ENCODE data around the gene PNPLA8.
A peak's percentile ranks its signal among the peaks of the same experiment; 100 is the strongest.
"Not testable (repeated sequence)": the region's sequence is repeated elsewhere in the genome, so short reads cannot be mapped to it uniquely, and the experiment has no call there.

The PNPLA8 gene

DNA sequence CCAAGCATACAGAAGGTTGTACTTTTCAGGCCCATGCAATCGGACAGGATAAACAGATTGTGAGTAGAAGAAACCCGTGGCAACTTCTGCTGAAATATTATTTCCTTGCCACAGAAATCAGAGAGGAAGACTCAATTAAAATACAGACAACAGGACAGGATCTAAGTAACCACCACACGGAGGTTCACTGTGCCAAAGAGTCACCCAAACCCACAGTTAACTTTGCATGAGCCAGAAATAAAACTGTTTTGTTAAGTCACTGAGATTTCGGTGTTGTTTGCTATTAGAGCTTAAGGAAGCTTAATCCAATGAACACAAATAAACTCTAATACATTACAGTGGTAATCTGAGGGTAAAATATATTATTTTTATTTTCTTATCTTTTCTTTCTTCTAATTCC is 14.0 kb downstream of the PNPLA8 start:
- H3K9me3 Mint-ChIP-seq, result no peaks in the 10 kb centered on the region
- DNase-seq (ENCODE audit: low spot score), result no peak
- no peaks in the 10 kb centered on the region for H3K27me3 Mint-ChIP-seq (ENCODE audit: low read depth)
- no peak overlapping the region for H3K27ac Mint-ChIP-seq
- no peaks in the 10 kb centered on the region for H3K4me1 Mint-ChIP-seq (ENCODE audit: low read depth)
- H3K36me3 Mint-ChIP-seq (ENCODE audit: low read depth), result peaks cover 27% of the 10 kb centered on the region
- no peak overlapping the region for H3K4me3 Mint-ChIP-seq

DNA sequence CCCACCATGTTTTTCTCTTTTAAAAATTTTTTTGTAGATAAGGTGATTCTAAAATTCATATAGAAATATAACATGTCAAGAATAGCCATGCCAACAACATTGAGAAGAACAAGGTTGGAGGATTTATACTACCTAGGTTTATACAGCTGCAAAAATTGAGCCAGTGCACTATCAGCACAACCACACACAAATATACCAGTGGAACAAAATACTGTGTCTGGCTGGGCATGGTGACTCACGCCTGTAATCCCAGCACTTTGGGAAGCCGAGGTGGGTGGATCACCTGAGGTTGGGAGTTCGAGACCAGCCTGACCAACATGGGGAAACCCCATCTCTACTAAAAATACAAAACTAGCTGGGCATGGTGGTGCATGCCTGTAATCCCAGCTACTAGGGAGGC is 21.4 kb downstream of the PNPLA8 start:
- not testable (repeated sequence) for H3K9me3 Mint-ChIP-seq; H3K27ac Mint-ChIP-seq; H3K4me1 Mint-ChIP-seq (ENCODE audit: low read depth); DNase-seq (ENCODE audit: low spot score); H3K4me3 Mint-ChIP-seq; H3K27me3 Mint-ChIP-seq (ENCODE audit: low read depth)
- peaks cover 22% of the 10 kb centered on the region for H3K36me3 Mint-ChIP-seq (ENCODE audit: low read depth)

DNA sequence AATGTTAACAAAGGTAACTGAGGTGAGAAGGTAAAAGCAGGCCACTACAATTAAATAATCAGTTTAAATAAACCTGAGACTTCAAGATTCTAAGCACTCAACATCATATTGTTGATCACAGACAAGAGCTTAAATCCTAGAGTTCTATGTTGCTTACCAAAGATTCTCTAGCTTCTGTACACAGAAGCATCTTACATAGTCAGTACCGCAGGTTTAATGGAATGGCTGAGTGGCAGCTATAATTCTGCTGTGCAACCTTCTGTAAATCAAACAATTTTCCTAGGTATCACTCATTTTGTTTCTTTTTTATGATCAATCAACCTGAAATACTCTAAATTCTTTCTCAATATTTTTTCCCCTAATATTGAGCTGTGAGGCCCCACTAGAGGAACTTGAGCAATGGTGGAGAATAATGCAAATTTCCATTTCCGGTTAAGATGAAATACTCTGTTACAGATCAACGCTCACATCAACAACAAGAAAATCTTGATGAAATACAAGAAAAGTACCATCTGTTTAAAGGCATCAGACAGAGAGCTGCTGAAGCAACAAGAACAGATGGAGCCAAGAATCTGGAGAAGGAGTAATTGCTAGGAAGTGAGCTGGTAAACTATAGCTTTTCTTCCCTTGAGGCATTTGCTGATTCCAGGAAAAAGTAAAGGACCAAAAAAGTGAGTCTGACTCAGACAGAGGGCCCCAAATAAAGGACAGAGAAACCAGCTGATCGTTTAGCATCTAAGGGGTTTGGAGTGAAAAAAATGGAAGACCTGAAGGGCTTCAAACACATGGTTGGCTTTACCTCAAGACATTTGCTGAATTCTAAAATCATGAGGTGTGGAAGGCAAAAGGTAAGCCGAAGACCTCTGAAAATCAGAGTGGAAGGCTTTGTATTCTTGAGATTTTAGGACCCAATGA is 22.6 kb downstream of the PNPLA8 start:
- Mint-ChIP-seq H3K36me3 (ENCODE audit: low read depth) (peaks cover 22% of the 10 kb centered on the region), H3K4me3 (no peak overlapping the region), H3K27me3 (ENCODE audit: low read depth) (no peaks in the 10 kb centered on the region), H3K4me1 (ENCODE audit: low read depth) (no peaks in the 10 kb centered on the region), H3K27ac (no peak overlapping the region), H3K9me3 (no peaks in the 10 kb centered on the region)
- DNase-seq (ENCODE audit: low spot score), result no peak

DNA sequence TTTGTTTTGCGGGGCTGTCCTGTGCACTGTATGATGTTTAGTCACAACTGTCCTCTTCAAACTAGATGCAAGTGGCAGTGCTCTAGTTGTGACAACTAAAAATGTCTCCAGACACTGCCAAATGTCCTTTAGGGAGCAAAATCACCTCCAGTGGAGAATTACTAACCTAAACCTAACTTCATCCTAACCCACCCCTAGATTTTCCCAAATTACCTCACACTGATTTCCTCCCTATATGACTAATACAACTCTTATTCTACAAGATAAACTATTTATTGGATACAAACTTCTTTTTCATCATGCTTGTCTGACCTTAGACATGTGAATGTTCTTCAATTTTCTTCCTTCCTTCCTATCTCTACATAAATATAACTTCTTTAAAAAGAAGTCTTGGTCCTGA is 26.4 kb downstream of the PNPLA8 start:
- DNase-seq (ENCODE audit: low spot score), result no peak
- no peaks in the 10 kb centered on the region for H3K4me1 Mint-ChIP-seq (ENCODE audit: low read depth)
- H3K9me3 Mint-ChIP-seq, result no peaks in the 10 kb centered on the region
- no peaks in the 10 kb centered on the region for H3K27me3 Mint-ChIP-seq (ENCODE audit: low read depth)
- H3K27ac Mint-ChIP-seq, result no peak overlapping the region
- H3K4me3 Mint-ChIP-seq, result no peak overlapping the region
- peaks cover 25% of the 10 kb centered on the region for H3K36me3 Mint-ChIP-seq (ENCODE audit: low read depth)

DNA sequence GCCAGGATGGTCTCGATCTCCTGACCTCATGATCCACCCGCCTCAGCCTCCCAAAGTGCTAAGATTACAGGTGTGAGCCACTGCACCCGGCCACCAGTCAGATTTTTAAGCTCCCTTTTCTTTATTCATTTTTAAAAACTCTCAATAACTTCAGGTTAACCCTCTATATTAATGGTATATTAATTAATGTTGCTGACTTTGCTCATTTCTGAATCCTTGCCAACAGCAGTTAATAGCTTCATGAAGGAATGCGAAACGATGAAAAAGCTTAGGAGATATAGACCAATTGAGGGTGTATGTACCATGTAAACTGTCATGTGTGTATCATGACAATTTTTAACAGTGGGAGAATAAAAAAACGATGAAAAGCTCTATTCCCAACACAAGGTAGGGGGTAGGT is 27.5 kb downstream of the PNPLA8 start:
- no peaks in the 10 kb centered on the region for H3K4me1 Mint-ChIP-seq (ENCODE audit: low read depth)
- H3K4me3 Mint-ChIP-seq, result no peak overlapping the region
- no peak for DNase-seq (ENCODE audit: low spot score)
- no peaks in the 10 kb centered on the region for H3K9me3 Mint-ChIP-seq
- H3K27me3 Mint-ChIP-seq (ENCODE audit: low read depth), result no peaks in the 10 kb centered on the region
- no peak overlapping the region for H3K27ac Mint-ChIP-seq
- peaks cover 22% of the 10 kb centered on the region for H3K36me3 Mint-ChIP-seq (ENCODE audit: low read depth)

DNA sequence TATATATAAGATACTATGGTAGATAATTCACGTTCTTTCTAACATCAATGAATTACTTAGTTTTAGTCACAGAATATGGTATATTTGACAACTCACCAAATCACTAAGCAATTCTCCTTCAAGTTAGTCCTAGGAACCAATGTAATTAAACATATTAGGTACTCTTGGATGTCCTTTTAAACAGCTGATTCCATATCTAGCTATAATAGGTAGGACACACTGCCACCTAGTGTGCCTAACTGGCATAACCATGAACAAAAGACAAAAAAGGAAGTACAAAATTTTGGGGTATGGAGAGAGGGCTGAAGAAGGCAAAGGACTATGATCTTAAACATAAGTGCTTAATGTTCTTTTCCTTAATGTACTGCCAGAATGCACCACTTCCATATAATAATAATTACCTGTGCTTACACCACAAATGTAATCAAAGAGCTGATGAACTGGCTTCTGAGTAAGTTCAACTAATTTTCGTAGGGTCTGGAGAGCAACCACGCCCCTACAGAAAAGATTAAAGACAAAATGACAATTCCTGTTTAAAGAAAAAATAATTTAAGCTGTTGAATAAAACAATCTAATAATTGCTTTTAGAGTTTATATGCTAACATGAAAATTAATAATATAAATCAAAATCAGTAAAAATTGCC is 28.7 kb downstream of the PNPLA8 start:
- H3K4me3 Mint-ChIP-seq, result no peak overlapping the region

DNA sequence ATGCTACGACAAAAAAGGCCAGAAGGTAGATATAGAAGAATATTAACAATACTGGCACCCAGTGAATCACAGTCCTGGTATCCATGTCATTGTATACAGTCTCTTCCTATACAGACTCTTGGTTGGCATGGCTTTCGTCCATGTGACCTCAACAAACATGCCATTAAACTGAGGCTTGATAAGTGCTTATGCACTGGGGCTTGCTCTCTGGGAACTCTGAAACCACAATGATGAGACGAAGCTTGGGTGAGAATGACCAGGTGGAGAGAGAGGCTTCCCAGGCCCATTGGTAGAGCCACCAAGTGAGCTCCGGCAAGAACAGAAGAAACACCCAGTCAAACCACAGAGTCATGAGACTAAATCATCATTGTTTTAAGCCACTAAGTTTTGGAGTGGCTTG is 33.2 kb downstream of the PNPLA8 start:
- no peak for DNase-seq (ENCODE audit: low spot score)
- H3K27ac Mint-ChIP-seq, result no peak overlapping the region
- no peaks in the 10 kb centered on the region for H3K27me3 Mint-ChIP-seq (ENCODE audit: low read depth)
- no peak overlapping the region for H3K4me3 Mint-ChIP-seq
- H3K4me1 Mint-ChIP-seq (ENCODE audit: low read depth), result no peaks in the 10 kb centered on the region
- H3K36me3 Mint-ChIP-seq (ENCODE audit: low read depth), result peaks cover 13% of the 10 kb centered on the region
- H3K9me3 Mint-ChIP-seq, result no peaks in the 10 kb centered on the region

More for the DNA sequence above, 28.7 kb downstream of the PNPLA8 start:
- H3K4me1 Mint-ChIP-seq (ENCODE audit: low read depth), result no peaks in the 10 kb centered on the region
- H3K36me3 Mint-ChIP-seq (ENCODE audit: low read depth), result peaks cover 22% of the 10 kb centered on the region
- peak; percentile 18 for DNase-seq (ENCODE audit: low spot score)
- no peak overlapping the region for H3K27ac Mint-ChIP-seq
- no peaks in the 10 kb centered on the region for H3K9me3 Mint-ChIP-seq
- no peaks in the 10 kb centered on the region for H3K27me3 Mint-ChIP-seq (ENCODE audit: low read depth)

DNA sequence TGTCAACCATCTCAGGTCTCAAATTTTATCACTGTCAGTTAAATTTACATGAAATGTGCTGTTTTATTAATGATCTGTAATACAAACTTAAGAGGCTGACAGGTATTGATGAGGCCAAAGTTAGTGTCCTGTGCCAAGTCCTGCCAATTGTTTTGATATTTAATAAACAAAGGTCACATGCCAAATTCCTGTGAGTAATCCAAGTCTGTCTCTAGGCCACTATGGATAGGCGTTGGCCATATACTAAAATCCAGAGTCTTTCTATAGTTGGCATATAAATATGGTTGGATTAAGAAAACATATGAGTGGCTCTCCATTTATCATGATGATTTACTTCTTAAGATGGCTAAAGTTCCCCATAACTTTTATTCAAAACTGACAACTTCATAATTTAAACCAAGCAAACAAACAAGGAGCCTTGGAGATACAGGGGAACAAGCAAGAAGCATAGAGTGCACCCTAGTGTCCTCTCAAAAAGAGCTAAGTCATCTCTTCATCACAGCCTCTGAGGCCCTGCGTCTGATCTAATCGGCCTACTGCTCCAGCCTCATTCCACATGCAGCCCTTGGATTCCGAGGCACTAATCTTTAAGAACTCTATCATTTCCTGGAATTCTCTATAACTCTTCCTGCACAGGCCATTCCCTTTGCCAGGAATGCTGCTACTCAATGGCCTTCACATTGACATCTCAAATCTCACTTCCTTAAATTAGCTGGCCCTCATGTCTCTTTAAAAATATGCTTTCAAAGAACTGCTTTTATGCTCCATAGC is 37.0 kb downstream of the PNPLA8 start:
- DNase-seq (ENCODE audit: low spot score), result no peak
- Mint-ChIP-seq H3K36me3 (ENCODE audit: low read depth) (peaks cover 8% of the 10 kb centered on the region), H3K27me3 (ENCODE audit: low read depth) (no peaks in the 10 kb centered on the region), H3K4me3 (no peak overlapping the region), H3K9me3 (no peaks in the 10 kb centered on the region), H3K27ac (no peak overlapping the region), H3K4me1 (ENCODE audit: low read depth) (no peaks in the 10 kb centered on the region)

DNA sequence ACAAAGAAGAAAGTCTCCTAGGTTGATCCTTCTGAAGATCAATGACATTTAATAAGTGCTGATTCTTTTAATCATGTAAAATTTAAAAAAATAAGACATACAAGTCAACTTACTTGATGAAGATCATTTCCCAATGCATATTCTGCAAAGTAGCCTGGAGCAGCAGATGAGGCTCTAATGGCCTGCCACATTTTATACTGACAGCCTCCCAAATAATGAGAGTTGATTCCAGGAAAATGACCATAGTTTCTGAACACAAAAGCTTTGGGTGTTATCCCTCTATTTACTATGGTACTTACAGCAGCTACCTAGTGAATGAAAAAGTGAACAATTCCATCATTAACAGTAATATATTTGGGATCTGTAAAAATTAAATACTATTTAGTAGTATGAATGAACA is 38.3 kb downstream of the PNPLA8 start:
- Mint-ChIP-seq H3K27ac (no peak overlapping the region), H3K9me3 (no peaks in the 10 kb centered on the region), H3K4me3 (no peak overlapping the region), H3K27me3 (ENCODE audit: low read depth) (no peaks in the 10 kb centered on the region), H3K4me1 (ENCODE audit: low read depth) (no peaks in the 10 kb centered on the region), H3K36me3 (ENCODE audit: low read depth) (peaks cover 4% of the 10 kb centered on the region)
- DNase-seq (ENCODE audit: low spot score), result no peak

DNA sequence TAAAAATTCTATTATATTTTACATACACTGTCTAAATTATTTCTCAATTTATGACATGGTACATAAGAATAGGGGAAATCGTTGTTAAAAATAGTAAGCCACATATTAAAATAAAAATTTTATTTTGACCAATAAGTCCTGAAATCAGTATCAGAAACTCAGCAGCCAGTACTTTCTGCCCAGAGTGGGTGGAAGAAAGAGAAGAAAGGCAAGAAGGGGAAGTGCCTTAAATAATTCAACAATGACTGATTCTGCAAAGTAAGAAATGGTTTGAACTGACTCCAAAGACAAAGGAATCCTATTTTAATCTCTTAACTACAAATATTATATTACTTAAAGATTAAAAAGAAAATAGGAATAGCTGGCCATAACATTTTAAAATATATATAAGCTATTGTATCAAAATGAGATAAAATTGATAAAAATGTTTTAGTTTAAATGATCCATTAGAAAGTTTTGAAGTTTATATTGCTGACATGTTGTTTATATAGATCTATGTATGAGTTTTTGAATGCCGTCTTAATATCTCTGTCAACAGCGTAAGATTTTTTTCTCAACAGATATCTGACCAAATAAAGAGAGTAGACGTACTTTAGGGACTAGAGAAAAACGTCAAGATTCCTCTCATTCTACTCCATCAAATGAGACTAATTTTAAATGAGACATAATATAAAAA is 39.5 kb downstream of the PNPLA8 start:
- DNase-seq (ENCODE audit: low spot score), result no peak
- Mint-ChIP-seq H3K27me3 (ENCODE audit: low read depth) (no peaks in the 10 kb centered on the region), H3K4me3 (no peak overlapping the region), H3K9me3 (no peaks in the 10 kb centered on the region), H3K36me3 (ENCODE audit: low read depth) (peaks cover 4% of the 10 kb centered on the region), H3K4me1 (ENCODE audit: low read depth) (no peaks in the 10 kb centered on the region), H3K27ac (no peak overlapping the region)

DNA sequence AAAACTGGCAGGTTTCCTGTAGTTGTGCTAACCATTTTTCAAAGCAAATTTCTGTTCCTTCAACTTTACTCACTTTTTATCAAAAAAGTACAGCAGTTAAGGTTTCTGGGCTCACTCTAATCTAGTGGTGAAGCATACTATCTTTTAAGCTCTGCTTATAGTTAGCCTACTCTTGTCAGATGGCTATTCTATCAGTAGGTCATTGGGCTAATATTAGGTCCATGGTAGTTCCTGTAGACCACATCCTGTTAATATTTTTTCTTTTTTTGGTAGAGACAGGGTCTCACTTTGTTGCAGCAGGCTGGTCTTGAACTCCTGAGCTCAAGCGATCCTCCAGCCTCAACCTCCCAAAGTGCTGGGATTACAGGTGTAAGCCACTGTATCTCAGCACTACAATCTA is 41.8 kb downstream of the PNPLA8 start:
- no peak overlapping the region for H3K27ac Mint-ChIP-seq
- no peaks in the 10 kb centered on the region for H3K9me3 Mint-ChIP-seq
- no peaks in the 10 kb centered on the region for H3K27me3 Mint-ChIP-seq (ENCODE audit: low read depth)
- peaks cover 4% of the 10 kb centered on the region for H3K36me3 Mint-ChIP-seq (ENCODE audit: low read depth)
- DNase-seq (ENCODE audit: low spot score), result no peak
- no peak overlapping the region for H3K4me3 Mint-ChIP-seq
- no peaks in the 10 kb centered on the region for H3K4me1 Mint-ChIP-seq (ENCODE audit: low read depth)

DNA sequence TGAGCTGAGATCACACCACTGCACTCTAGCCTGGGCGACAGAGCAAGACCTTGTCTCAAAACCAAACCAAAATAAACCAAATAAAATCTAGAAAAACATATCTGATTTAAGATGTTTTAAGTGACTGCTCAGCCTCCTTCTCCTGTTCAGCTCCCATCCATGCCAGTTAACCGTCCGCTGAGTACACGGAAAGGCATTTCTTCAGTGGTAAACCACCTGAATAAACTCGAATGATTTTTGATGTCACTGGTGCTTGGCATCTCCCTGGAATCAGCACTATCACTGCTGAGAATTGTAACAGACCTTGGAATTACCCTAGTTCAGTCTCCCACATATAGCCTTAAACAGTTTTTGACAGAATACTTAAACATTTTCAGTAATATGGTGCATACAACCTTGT is 45.6 kb downstream of the PNPLA8 start:
- Mint-ChIP-seq H3K4me3 (no peak overlapping the region), H3K4me1 (ENCODE audit: low read depth) (no peaks in the 10 kb centered on the region), H3K36me3 (ENCODE audit: low read depth) (peaks cover 18% of the 10 kb centered on the region), H3K9me3 (no peaks in the 10 kb centered on the region), H3K27me3 (ENCODE audit: low read depth) (no peaks in the 10 kb centered on the region), H3K27ac (no peak overlapping the region)
- DNase-seq (ENCODE audit: low spot score), result no peak

DNA sequence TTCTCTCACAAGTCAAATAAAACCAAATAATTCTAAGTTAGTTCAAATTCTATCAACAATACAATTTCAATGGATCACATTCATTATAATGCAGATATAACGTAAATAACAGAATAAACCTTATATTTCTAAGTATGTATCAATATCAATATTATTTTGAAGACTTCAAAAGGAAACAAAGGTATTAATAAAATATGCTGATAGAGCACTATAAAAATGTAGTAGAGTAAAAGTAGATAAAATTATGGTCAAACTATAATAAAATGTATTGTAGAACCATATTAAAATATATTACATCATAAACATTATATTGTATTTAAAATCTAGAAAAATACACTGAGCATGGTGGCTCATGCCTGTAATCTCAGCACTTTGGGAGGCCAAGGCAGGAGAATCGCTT is 46.2 kb downstream of the PNPLA8 start:
- no peaks in the 10 kb centered on the region for H3K4me1 Mint-ChIP-seq (ENCODE audit: low read depth)
- H3K36me3 Mint-ChIP-seq (ENCODE audit: low read depth), result peaks cover 19% of the 10 kb centered on the region
- no peaks in the 10 kb centered on the region for H3K27me3 Mint-ChIP-seq (ENCODE audit: low read depth)
- no peak for DNase-seq (ENCODE audit: low spot score)
- H3K9me3 Mint-ChIP-seq, result no peaks in the 10 kb centered on the region
- H3K4me3 Mint-ChIP-seq, result no peak overlapping the region
- H3K27ac Mint-ChIP-seq, result no peak overlapping the region

DNA sequence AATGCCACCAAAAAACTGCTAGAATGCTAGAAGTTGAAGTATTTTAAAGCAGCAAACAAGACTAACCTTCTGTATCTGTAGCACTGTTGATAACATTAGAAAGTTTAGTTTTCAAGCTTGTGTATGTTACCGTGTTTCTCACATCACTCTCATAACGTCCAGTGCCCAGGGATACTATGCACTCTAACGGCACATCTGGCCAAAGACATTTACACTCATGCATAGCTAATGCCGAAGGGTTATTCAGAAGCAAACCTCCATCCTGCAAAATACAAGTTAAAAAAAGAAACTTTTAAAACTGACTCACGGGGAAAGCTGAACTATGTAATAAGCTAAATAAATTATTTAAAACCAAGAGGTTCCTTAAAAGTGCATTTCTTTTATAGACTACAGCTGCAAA is 46.8 kb downstream of the PNPLA8 start:
- Mint-ChIP-seq H3K4me1 (ENCODE audit: low read depth) (no peaks in the 10 kb centered on the region), H3K4me3 (no peak overlapping the region)

More for the DNA sequence above, 46.8 kb downstream of the PNPLA8 start:
- no peaks in the 10 kb centered on the region for H3K27me3 Mint-ChIP-seq (ENCODE audit: low read depth)
- H3K9me3 Mint-ChIP-seq, result no peaks in the 10 kb centered on the region
- no peak for DNase-seq (ENCODE audit: low spot score)
- H3K36me3 Mint-ChIP-seq (ENCODE audit: low read depth), result peaks cover 18% of the 10 kb centered on the region
- no peak overlapping the region for H3K27ac Mint-ChIP-seq

Measured in T-helper 2 cell treated with Interferon-gamma antibody and Interleukin-4, amounts not matched to agents 5 μg/mL and 100 μg/mL, for 36 hours (primary cell).